CD4-positive, alpha-beta T cell treated with Interleukin-10 for 1 hour (primary cell): ENCODE measurements around the gene SCGB1C2.
"Not testable (repeated sequence)": the region's sequence is repeated elsewhere in the genome, so short reads cannot be mapped to it uniquely, and the experiment has no call there.

Source experiments
- DNase-seq: peaks from one replicate; pipeline ENCODE4 v3.0.0-alpha.2; 2020

The SCGB1C2 gene

GRCh38 chr17:137166-137807 lies at the start of gene SCGB1C2:
Gene SCGB1C2 (plus strand): TSS chr17:137569. CDS start chr17:137591, 22 bp downstream.
- DNase-seq, result not testable (repeated sequence)

GRCh38 chr17:113111-113510 lies 24.3 kb upstream of the SCGB1C2 start:
- DNase-seq, result not testable (repeated sequence)

- peak; percentile 75 for DNase-seq
Measured at GRCh38 chr17:118339-118917, 18.9 kb upstream of the SCGB1C2 start.

GRCh38 chr17:133932-134331 lies 3.4 kb upstream of the SCGB1C2 start:
- not testable (repeated sequence) for DNase-seq

- DNase-seq, result not testable (repeated sequence)
Measured at GRCh38 chr17:134332-134785, 3.0 kb upstream of the SCGB1C2 start.

- not testable (repeated sequence) for DNase-seq
Measured at GRCh38 chr17:135022-135421, 2.3 kb upstream of the SCGB1C2 start.

GRCh38 chr17:135895-136294 lies 1.5 kb upstream of the SCGB1C2 start:
- not testable (repeated sequence) for DNase-seq

GRCh38 chr17:136531-136930 lies 838 bp upstream of the SCGB1C2 start:
- peak; percentile 83 for DNase-seq

GRCh38 chr17:139401-140205 lies 2.2 kb downstream of the SCGB1C2 start:
- not testable (repeated sequence) for DNase-seq

- peak; percentile 39 for DNase-seq
Measured at GRCh38 chr17:142102-142661, 4.8 kb downstream of the SCGB1C2 start.

- DNase-seq, result no peak
Measured at GRCh38 chr17:142876-143784, 5.8 kb downstream of the SCGB1C2 start.

GRCh38 chr17:143785-144281 lies 6.5 kb downstream of the SCGB1C2 start:
- peak; percentile 87 for DNase-seq

GRCh38 chr17:144936-145670 lies 7.7 kb downstream of the SCGB1C2 start:
- DNase-seq, result no peak

GRCh38 chr17:145671-146541 lies 8.5 kb downstream of the SCGB1C2 start:
- no peak for DNase-seq

- DNase-seq, result no peak
Measured at GRCh38 chr17:146546-146945, 9.2 kb downstream of the SCGB1C2 start.

GRCh38 chr17:146983-147761 lies 9.8 kb downstream of the SCGB1C2 start:
- no peak for DNase-seq

GRCh38 chr17:147796-148740 lies 10.7 kb downstream of the SCGB1C2 start:
- no peak for DNase-seq

- no peak for DNase-seq
Measured at GRCh38 chr17:148757-149156, 11.4 kb downstream of the SCGB1C2 start.
